K562 (cell line): ENCODE results near the gene TUBB4B. TPM values are rescaled to one million over a fixed set of nuclear protein-coding genes. Genes with fewer than 3 reads are reported as not detected.
A peak's percentile ranks its signal among the peaks of the same experiment; 100 is the strongest.

Source experiments
- CTBP1 ChIP-seq: fragments of 450-650 bp; IDR thresholded peaks from 2 replicates; pipeline ENCODE4 v1.6.1; 2016; ENCODE audit warnings: borderline replicate concordance
- DEAF1 ChIP-seq: fragments of 450-650 bp; formaldehyde crosslinking; IDR thresholded peaks from 2 replicates; pipeline ENCODE4 v1.4.0; 2020; ENCODE audit warnings: mild to moderate bottlenecking, moderate library complexity
- E2F6 ChIP-seq, 2 experiments: IDR thresholded peaks; 2 replicates each; pipeline ENCODE4 v1.6.1; 2011; ENCODE audit warnings: borderline replicate concordance in 1 of 2, control low read depth in 1 of 2, low read depth in 1 of 2, low read length in 1 of 2, mild to moderate bottlenecking in 1 of 2, mixed read lengths in 1 of 2, moderate library complexity in 1 of 2; ENCODE audit not compliant: insufficient read depth in 1 of 2, insufficient read length in 1 of 2, poor library complexity in 1 of 2, severe bottlenecking in 1 of 2; ENCODE audit errors: extremely low read depth in 1 of 2
- L3MBTL2 ChIP-seq: fragments of 450-650 bp; IDR thresholded peaks from 2 replicates; pipeline ENCODE4 v1.6.1; 2016; ENCODE audit warnings: mild to moderate bottlenecking, moderate library complexity
- MGA ChIP-seq: fragments of 450-650 bp; IDR thresholded peaks from 2 replicates; pipeline ENCODE4 v1.6.1; 2016; ENCODE audit warnings: mild to moderate bottlenecking, moderate library complexity
- PCBP1 ChIP-seq: fragments of 200-400 bp; formaldehyde crosslinking; IDR thresholded peaks from 2 replicates; pipeline ENCODE4 v1.6.1; 2018; ENCODE audit warnings: mild to moderate bottlenecking, low read depth, low read length; ENCODE audit not compliant: poor library complexity, severe bottlenecking
- TAF15 ChIP-seq: fragments of 200-400 bp; formaldehyde crosslinking; IDR thresholded peaks from 2 replicates; pipeline ENCODE4 v1.6.1; 2017; ENCODE audit warnings: mild to moderate bottlenecking, low read depth, low read length, moderate library complexity
- ZFP1 ChIP-seq: fragments of 450-650 bp; formaldehyde crosslinking; IDR thresholded peaks from 2 replicates; pipeline ENCODE4 v1.4.0; 2020; ENCODE audit warnings: mild to moderate bottlenecking, mixed read lengths
- ZFP36 ChIP-seq: fragments of 150-350 bp; IDR thresholded peaks from 2 replicates; pipeline ENCODE4 v1.6.1; 2018; ENCODE audit warnings: low read length, low read depth; ENCODE audit not compliant: partially characterized antibody
- ZNF395 ChIP-seq: fragments of 200-800 bp; sonication (Bioruptor generic); IDR thresholded peaks from 2 replicates; pipeline ENCODE4 v1.6.1; 2017; ENCODE audit warnings: missing genetic modification characterization, missing compliant biosample characterization
- polyA plus RNA-seq, 8 experiments: library from polyadenylated mRNA; depleted of rRNA in 4 of 8; stranded (reverse) in 5 of 8; unstranded in 3 of 8; fragments of >200 nt; fragmentation: Nextera tagmentation in 2 of 8; fragmentation: Illumina TruSeq in 1 of 8; extraction: Ambion mirVana in 2 of 8; extraction: Trizol in 1 of 8; gene quantifications; 2 replicates each; pipeline versions ENCODE4 v1.2.1 to v1.2.3, GENCODE V29; 2011 to 2014; ENCODE audit warnings: inconsistent platforms in 1 of 8, missing spikeins in 1 of 8
- total RNA-seq, 7 experiments: library from RNA; depleted of rRNA in 6 of 7; stranded (reverse); fragments of >200 nt in 6 of 7; fragmentation: Illumina TruSeq in 2 of 7; extraction: Trizol in 2 of 7; gene quantifications; 2 replicates each; pipeline versions ENCODE4 v1.2.1 to v1.2.3, GENCODE V29; 2011 to 2021; ENCODE audit warnings: low replicate concordance in 1 of 7

The TUBB4B gene
- total and polyA plus RNA-seq, 9 of the 15 experiments (the other 6 are each of a cell fraction or from before 2014, with no cell fraction given): 24.1 to 443 (median 268) TPM

GRCh38 chr9:137278061-137278701 is 37.1 kb downstream of the TUBB4B start (continued):
- no peak for TF ChIP-seq DEAF1 (CRISPR knock-in tag)
- peak; percentile 90 for TF ChIP-seq ZFP36
- 0 out of 2 replicates have a peak, but pooled peaks have one; percentile 25 for TF ChIP-seq ZNF395 (CRISPR knock-in tag)
- peak; percentile 39 for TF ChIP-seq PCBP1
- peak in 1 of 2 experiments; percentile 38 for TF ChIP-seq E2F6 (IDR thresholded peaks at IDR 0.05; ENCODE audit: borderline replicate concordance in 1 of 2, extremely low read depth in 1 of 2, insufficient read depth in 1 of 2, insufficient read length in 1 of 2, low read depth in 1 of 2, low read length in 1 of 2, poor library complexity in 1 of 2, severe bottlenecking in 1 of 2)
- no peak for TF ChIP-seq CTBP1
- TF ChIP-seq ZFP1 (CRISPR knock-in tag): no peak
- TF ChIP-seq TAF15: no peak
- 0 out of 2 replicates have a peak, but pooled peaks have one; percentile 7 for TF ChIP-seq L3MBTL2
- TF ChIP-seq MGA: 0 out of 2 replicates have a peak, but pooled peaks have one; percentile 9
